ENCODE results near the gene RAB31.

RAB31 gene

DNA sequence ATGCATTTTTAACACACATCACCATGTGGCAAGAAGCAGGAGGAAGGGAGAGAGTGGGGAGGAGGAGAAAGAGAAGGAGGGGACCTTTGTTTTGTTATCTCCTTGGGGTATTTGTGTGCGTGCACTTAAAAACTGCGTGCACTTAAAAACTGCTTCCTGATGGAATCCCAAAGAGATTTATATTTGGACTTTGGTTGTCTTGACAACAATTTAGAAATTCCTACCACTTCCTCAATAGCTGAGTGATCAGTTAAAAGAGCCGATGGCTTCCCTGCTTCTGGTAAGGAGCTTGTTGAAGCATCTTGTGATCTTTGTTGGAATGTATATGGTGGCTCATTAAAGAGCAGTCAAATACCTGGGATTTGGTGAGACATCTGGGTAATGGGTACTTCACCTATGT, 4.5 kb downstream of the RAB31 start:
- DNase-seq (ENCODE audit: low read depth) = no peak

DNA sequence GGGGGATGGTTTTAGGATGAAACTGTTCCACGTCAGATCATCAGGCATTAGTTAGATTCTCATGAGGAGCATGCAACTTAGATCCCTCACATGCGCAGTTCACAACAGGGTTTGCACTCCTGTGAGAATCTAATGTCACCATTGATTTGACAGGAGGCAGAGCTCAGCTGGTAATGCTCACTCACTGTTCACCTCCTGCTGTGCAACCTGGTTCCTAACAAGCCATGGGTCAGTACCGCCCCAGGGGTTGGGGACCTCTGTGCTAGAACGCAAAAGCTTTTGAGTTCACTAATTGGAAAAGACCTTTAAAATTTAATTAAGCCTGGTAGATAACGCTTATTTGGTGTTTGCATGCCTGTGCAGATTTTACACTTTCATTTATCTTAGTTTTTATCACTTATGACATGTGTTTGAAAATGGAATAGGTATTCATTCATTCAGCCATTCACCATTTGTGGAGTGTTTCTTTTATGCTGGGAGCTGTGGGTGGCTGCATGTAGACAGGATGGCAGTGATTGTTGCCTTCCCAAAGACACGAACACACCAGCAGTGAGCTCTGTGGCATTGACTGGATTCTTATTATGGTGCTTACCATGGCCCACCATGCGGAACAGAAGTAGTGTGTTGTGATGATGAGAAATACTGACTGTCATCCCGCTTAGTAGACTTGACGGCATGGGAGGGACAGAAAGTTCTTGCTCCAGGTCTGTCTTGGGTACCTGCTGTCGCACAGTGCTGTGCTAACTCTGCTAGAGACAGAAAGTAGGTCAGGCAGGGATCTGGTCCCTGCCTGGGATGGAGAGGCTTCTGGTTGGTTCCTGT, 6.4 kb downstream of the RAB31 start:
- no peak for DNase-seq (ENCODE audit: low read depth)

DNA sequence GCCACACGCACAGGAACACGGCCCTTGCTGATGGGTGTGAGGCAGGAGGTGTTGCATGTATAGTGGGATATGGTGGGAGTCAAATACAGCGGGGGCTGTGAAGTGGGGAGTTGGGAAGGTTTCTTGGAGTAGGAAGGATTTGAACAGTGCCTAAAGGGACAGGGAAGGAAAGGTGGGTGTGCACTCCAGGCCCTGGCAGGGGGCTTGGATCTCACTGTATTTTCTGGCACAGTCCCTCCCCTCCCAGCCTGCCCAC, 6.9 kb downstream of the RAB31 start:
- DNase-seq (ENCODE audit: low read depth) = no peak

DNA sequence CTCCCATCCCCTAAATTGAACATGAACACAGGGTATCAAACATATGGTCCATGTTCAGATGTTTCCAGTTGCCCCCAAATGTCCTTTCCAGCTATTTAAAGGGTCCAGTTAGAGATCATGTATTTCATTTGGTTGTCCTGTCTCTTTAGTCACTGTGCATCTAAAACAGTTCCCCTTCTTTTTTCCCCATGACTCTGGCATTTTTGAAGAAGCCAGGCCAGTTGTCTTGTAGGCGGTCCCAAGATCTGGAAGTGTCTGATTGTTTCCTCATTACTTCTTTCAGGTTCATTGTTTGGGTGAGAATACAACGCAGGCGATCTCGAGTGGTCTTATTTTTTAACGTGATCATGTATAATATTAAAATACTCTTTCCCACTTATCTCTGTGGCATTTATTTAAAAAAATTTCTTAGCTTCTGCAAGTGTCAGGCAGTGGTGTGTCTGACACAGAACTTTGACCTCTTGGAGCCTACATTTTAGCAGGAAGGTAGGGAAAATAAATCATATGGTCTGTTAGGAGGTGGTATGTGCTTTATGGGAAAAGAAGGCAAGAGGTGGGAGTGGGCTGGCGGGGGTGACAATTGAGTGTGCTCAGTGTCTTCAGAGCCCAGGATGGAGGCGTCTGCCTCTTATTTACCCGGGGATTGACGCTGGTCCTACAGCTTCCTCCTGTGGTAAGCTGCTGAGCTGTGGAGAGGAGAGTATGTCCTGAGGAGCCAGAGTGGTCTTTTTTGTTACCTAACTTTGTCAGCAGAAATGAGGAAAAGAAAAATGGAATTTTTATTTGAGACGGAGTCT, 8.1 kb downstream of the RAB31 start:
- no peak for DNase-seq (ENCODE audit: low read depth)

DNA sequence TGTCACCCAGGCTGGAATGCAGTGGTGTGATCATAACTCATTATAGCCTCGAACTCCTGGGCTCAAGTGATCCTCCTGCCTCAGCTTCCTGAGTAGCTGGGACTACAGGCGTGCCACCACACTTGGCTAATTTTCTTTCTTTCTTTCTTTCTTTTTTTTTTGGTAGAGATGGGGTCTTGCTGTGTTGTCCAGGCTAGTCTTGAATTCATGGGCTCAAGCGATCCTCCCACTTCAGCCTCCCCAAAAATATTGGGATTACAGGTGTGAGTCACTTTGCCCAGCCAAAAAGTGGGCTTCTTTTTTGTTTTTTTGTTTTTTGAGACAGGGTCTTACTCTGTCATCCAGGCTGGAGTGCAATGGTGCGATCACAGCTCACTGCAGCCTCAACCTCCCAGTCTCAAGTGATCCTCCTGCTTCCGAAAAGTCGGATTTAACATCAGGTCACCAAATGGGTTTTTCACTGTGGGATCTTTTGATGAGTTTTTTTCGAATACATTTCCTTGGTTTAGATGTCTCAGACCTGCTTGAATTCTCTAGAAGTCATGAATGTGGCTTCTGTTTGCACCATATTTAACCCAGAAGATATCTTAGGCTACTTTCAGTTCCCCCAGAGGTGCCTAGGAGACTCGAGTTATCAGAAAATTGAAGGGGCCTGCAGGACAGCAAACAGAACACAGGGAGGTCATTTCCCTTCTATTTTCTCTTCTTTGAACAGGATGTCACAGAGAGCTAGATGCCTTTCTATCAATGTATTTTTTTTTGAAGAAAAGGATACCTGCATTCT, 8.9 kb downstream of the RAB31 start:
- DNase-seq (ENCODE audit: low read depth) = no peak

DNA sequence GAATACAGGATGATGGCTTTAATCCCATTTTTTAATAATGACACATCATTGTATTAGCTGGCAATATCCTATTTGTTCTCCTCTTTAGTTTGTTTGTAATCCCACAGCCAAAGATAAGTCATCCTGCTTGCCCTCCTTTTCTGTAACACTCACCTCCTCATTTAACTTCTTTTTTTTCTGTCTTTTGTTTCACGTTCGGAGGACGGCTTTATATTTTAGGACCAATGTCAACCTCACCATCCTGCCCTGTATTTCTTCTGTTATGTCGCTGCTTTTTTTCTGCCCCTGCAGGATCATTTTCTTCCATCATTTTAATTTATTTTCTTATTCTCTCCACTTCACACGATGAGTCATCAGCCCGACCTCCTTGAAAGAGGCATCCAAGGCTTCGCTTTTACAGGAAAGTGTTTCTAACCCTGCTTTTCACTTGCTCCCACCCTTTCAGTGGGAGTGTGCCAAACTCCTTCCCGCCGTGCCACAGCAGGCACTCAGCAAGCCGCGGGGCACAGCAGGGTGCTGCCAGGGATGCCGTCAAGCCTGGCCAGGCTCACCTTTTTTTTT, 11.4 kb downstream of the RAB31 start:
- no peak for DNase-seq (ENCODE audit: low read depth)

DNA sequence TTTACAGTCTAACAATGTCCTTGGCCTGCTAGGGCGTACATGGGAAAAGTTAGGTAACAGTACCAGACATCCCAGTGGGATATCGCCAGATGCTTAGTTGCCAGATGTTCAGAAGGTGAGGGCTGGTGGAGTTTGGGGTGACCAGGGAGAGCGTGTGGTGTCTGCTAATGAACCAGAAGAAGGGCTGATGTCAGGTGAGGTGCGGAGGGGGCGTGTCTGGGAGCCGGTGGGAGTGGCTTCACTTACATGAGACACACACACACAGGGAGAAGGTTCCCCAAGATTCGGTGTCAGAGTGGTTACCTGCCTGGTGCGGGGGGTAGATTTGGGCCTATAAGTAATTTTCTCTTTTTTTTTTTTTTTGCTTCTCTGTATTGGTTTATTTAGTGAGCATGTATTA, 12.2 kb downstream of the RAB31 start:
- no peak for DNase-seq (ENCODE audit: low read depth)

DNA sequence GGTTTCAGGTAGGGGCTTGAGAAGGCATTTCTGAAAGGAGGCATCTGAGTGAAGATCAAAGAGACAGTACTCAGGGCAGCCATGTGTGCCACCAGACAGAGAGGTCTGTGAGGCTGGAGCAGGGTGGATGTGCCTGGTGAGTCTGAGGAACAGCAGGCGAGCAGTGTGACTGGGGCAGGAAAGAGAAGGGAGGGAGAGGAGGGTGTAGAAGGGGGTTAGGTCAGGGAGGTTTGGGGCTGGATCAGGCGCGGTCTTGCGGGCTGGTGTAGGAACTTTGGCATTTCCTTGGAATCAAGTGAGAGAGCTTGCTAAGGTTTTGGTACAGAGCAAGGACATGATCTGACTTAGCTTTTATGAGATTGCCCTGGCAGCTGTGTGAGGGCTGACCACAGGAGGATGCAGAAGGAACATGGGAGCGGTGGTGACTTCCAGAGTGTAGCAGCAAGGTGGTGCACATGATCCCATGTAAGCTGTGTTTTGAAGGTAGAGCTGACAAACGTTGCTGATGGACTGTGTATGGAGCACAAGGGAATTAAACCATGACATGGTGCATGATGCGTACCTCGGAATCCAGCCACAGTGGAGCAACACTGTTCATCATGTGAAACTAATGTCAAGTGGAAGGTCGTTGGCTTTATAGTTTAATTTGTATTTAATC, 13.9 kb downstream of the RAB31 start:
- DNase-seq (ENCODE audit: low read depth) = no peak

DNA sequence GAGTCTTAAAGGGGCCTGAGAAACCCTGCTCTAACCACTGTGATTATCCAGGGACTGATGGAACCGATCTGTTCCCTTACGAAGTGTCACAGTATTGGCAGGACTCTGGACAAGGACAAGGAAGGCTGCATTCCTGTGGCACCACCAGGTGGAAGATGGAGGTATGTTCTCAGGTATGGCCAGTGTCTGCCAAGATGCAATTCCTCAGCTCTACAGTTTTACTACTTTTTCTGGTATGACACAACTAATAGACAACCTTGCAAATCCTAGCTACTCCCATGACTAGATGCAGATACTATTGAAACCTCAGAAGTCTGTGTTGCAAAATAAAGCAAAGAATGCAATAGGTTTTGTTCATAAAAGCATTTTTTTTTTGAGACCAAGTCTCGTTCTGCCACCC, 14.6 kb downstream of the RAB31 start:
- no peak for DNase-seq (ENCODE audit: low read depth)

DNA sequence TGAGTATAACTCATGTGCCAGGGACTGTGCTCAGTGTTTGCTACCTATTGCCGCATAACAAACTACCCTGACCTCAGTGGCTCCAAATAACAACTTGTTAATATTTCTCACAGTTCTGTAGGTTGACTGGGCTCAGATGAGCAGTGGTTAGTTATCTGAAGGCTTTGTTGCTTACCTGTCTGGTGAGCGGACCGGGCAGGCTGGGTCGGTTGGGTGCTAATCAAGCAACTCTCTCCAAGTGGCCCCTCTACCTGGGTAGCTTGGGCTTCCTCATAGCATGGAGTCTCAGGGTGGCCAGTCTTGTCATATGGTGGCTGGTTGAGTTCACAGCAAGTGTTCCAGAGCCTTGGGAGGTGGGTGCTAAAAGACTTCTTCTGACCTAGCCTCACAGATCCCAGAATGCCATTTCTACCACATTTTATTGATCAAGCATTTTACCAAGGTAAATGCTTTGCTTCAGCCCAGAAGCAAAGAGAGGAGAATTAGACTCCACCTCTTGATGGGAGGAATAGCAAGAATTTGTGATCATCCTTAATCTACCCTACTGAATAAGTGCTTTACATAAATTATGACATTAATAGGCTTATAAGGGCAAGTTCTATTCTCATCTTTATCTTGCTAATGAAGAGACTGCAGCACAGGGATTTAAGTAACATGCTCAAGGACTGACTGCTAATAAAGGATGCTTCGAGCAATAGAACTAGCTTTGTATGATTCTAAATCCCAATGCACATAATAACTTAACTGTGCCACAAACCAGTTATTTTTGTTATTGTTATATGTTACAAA, 16.9 kb downstream of the RAB31 start:
- no peak for DNase-seq (ENCODE audit: low read depth)

DNA sequence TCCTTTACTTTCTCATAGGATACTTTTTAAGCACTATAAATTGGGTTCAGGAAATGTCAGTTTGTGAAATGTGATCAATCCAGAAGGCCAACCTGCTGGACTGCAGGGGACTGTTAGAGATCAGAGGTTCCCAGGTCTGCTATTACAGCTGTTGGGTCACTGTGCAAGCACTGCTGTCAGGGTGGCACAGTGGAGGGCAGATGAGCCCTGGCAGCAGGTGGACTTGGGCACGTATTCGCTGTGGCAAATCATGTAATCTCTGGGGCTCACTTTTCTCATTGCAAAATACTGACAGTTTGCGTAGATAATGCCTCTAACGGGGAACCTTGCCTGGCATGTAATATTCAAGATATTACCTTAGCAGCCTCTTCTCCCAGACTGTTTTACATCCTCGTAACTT, 18.1 kb downstream of the RAB31 start:
- no peak for DNase-seq (ENCODE audit: low read depth)

DNA sequence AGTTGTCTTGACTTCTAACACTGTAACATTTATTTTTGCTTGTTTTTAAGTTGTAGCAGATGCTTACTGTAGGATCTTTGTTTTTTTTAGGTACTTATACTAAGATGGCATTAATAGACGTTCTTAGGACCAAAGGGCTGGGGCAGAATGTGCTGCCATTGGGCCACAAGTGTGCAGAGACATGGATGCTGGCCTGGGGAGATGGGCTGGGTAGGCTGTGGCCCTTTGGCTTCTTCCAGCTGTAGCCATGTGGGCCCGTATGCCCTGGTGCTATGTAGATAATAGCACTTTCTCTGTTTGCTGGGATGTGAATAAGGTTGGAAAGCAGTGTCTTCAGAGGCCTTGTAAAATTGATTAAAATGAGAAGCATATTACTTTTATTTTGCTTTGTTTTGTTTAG, 18.8 kb downstream of the RAB31 start:
- no peak for DNase-seq (ENCODE audit: low read depth)

DNA sequence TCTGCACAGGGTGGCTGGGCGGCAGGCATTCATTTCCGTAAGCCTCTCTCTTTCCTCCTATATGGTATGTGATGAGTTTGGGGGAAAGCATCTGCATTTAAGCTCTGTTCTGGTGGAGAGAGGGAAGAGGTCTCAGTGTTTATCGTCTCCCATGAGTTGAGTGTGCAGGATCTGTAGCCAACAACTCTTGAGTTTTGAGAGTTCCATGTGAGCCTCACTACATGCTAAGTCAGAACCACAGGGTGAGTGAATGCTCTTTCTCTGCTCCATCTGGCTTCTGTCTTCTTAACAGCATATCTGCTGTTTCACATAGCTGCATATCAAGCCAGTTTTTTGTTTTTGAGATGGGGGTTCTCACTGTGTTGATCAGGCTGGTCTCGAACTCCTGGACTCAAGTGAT, 22.7 kb downstream of the RAB31 start:
- no peak for DNase-seq (ENCODE audit: low read depth)

DNA sequence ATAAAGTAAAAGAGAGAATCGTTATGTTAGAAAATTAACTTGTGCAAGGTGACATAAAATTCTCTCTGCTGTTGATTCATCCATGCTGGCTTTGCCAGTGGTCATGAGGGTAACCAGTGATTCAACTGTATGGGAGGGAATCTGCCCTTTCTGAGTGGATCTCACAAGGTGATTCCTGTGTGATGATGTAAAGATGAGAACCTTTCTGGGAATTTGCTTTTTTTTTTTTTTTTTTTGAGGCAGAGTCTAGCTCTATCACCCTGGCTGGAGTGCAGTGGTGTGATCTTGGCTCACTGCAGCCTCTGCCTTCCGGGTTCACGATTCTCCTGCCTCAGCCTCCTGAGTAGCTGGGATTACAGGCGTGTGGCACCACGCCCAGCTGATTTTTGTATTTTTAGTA, 23.3 kb downstream of the RAB31 start:
- DNase-seq (ENCODE audit: low read depth) = no peak

DNA sequence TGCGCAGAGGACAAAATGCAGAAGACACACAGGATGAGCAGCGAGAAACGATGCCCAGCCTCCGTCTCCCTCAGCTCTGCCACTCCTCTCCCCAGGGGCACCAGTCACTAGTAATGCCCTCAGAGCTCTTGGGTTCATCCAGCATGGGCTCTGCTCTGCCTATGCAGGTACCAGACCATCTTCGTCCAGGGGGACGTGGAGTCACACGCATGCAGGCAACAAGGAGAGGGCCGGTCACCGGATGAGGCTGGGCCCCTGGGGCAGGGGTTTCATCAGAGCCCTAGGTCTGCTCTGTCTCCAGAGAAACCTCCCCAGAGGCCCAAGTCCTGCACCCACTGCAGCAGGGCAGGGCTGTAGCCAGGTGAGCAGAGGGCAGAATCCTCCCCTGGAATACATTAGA, 23.9 kb downstream of the RAB31 start:
- no peak for DNase-seq (ENCODE audit: low read depth)

DNA sequence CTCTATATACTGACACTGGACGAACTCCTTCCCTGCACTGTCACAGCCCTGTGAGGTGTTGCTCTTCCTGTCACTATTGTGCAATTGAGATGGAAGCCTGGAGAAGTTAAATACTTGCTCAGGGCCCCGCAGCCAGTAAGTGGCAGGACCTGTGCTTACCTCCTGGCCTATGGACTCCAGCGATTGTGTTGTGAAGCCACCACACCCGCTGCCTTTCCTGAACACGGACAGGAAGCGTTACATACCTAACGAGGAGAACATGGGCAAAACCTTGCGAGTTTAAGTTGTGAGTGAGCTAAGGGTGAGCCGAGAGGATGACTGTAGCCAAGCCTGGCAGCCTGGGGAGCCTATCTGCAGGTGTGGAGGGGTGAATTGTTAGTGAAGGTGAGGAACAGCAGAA, 26.1 kb downstream of the RAB31 start:
- no peak for DNase-seq (ENCODE audit: low read depth)

DNA sequence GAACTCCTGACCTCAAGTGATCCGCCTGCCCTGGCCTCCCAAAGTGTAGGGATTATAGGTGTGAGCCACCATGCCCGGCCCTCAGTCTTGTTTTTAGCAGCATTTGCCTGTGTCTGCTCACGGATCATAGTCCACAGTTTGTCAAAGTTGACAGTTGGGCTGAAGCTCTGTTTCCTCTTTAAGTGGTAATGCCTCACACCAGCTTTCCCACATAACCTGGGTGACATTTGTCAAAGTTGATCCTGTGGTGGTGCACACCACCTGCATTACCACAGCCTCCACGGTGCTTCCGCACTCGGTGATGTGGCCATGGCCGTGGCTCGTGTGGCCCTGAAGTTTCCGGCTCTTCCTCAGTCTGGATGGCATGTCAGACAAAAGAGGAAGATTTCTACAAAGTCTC, 27.1 kb downstream of the RAB31 start:
- no peak for DNase-seq (ENCODE audit: low read depth)

DNA sequence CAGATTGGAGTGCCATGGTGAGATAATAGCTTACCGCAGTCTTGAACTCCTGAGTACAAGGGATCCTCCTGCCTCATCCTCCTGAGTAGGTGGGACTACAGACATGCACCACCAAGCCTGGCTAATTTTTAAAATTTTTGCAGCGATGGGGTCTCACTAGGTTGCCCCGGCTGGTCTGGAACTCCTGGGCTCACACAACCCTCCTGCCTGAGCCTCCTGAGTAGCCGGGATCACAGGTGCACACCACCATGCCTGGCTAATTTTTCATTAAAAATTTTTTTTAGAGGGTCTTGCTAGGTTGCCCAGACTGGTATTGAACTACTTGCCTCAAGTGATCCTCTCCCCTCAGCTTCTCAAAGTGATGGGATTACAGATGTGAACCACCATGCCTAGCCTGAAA, 27.8 kb downstream of the RAB31 start:
- DNase-seq (ENCODE audit: low read depth) = no peak

DNA sequence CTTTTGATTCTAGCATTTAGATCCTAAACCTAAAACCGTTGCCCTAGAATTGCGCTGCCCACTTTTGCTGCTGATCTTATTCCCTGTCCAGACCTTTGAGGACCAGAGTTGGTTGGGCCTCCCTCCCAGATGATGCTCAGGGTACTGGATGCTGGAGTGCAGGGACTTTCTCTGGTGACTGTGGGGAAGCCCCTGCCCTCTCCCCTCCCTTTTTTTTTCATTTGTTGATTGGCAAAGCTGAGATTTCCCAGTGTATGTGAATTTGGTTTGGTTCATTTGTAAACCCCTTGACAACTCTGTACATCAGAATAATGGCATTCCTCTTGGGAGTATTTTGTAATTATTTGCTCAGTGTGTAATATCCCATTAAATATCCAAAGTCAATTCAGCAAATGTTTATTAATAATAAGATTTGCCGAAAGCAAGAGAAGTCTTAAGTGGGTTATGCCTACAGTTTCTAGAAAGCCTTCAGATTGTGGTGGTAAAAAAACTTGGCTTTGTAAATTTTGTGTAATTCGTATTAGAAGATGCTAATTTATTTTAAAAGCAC, 28.3 kb downstream of the RAB31 start:
- DNase-seq (ENCODE audit: low read depth) = no peak

DNA sequence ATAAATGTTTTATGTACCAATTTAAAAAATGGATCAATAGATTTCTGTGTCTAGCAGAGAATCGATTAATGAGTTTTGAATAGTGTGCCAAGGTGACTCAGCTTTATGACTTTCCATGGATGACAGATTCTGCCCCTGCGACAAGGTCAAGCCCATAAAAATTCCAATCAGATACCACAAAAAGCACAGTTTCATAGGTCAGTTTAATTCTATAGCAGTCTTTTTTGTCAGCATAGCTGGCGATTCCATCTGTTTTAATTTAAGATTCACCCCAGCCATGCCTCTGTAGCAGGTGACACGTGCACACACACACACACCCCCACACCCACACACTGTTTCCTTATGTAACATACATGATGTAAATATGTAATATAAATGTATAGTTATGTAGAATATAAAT, 28.9 kb downstream of the RAB31 start:
- no peak for DNase-seq (ENCODE audit: low read depth)

DNA sequence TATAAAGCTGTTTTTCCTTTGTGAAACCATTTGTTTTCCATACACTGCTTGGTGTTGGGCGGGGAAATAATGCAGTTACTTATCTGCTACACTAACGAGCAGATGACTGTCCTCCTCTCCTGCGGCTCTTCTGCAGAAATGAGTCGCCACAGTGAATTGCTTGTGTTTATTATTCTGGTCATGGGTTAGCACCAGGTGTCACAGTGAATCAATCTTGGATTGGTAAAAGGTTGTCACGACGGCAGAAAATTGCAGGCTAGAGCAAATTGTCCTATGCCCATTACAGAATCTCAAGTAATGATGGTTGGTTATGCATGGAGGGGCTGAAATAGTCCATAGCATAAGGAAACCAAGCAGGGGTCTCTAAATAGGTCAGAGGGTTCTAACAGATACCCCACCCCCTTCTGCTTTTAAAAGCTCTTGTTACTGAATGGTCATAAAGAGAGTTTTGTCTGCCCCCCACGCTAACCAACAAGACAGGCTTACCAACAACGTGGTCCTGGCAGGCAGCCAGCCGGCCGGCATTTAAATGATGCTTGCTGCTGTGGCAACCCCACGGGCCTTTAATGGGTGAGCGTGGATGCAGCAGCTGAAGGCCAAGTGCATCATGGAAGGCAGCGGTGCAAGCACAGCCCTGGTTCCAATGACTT, 29.5 kb downstream of the RAB31 start:
- DNase-seq (ENCODE audit: low read depth) = no peak

Data from activated T-cell treated with anti-CD3 and anti-CD28 coated beads for 1 hour (primary cell).